Measurements from ENCODE around the gene UROC1.

UROC1 gene

DNA sequence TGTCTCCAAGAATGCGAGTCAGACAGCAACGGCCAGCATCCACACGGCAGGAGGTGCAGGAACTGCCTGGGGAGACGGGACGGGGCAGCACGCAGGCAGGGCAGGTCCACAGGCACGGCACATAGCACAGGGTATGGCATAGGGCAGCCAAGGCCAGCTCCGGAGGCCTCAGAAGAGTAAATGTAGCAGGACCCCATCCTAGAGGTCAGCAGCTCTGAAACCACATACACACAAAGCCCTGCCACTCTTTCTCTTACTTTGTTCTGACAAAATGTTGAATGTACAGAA is 68.7 kb downstream of the UROC1 start:
- Histone ChIP-seq H3K4me1 (ENCODE audit: insufficient read depth, insufficient read length) (no peaks in the 10 kb centered on the region), H3K36me3 (ENCODE audit: insufficient read depth, insufficient read length, low read length) (peaks cover 68% of the 10 kb centered on the region), H3K9ac (ENCODE audit: insufficient read length, low read depth) (no peak overlapping the region), H3K4me3 (ENCODE audit: insufficient read length, low read depth) (no peak overlapping the region), H3K9me3 (ENCODE audit: insufficient read depth, low read length) (no peaks in the 10 kb centered on the region), H3K27me3 (ENCODE audit: insufficient read depth, insufficient read length) (no peaks in the 10 kb centered on the region)
- no peak for DNase-seq (ENCODE audit: low read depth, low spot score)
- no peak for TF ChIP-seq YY1 (IDR thresholded peaks at IDR 0.05; ENCODE audit: insufficient read depth, insufficient read length)
- no peak for TF ChIP-seq ZNF274 (IDR thresholded peaks at IDR 0.05; ENCODE audit: low read depth, low read length)
- TF ChIP-seq SUZ12 (IDR thresholded peaks at IDR 0.05; ENCODE audit: extremely low read depth, insufficient read depth, insufficient read length), result no peak

DNA sequence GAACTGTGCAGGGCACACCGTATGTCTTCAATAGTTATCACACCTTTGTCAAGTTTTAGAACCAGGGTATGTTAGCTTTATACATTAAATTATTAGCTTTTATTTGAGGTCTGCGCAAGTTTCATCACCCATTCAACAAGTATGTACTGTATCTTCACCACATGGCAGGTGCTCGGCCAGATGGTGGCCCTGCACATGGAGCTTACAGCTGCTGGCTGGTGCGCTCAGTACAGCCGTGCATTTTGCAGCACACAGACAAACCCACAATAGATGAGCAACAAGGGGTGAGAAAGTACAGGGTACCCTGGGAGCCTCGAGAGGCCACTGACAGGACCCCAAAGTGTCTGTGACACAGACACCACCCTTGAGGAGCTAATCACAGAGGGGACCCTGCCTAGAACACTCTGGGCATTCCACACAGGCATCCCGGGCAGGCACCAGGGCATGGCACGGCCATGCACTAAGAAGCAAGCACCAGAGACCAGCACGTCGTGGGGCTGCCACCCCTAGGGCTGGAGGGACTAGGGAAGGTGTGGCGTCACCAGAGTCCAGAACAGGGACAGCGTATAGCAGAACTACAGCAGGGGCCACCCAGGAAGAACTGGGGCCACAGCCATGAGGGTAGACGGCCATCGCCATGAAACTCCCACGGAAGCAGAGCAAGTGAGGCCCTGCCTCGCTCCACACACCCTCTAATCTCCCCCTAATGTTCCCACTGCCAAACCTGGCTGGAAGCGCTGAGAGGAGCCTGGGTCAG is 69.3 kb downstream of the UROC1 start:
- Histone ChIP-seq H3K36me3 (ENCODE audit: insufficient read depth, insufficient read length, low read length) (peaks cover 63% of the 10 kb centered on the region), H3K27me3 (ENCODE audit: insufficient read depth, insufficient read length) (no peaks in the 10 kb centered on the region), H3K4me1 (ENCODE audit: insufficient read depth, insufficient read length) (no peaks in the 10 kb centered on the region), H3K9ac (ENCODE audit: insufficient read length, low read depth) (no peak overlapping the region), H3K9me3 (ENCODE audit: insufficient read depth, low read length) (no peaks in the 10 kb centered on the region), H3K4me3 (ENCODE audit: insufficient read length, low read depth) (no peak overlapping the region)
- no peak for DNase-seq (ENCODE audit: low read depth, low spot score)
- TF ChIP-seq SUZ12 (IDR thresholded peaks at IDR 0.05; ENCODE audit: extremely low read depth, insufficient read depth, insufficient read length), result no peak
- no peak for TF ChIP-seq ZNF274 (IDR thresholded peaks at IDR 0.05; ENCODE audit: low read depth, low read length)
- no peak for TF ChIP-seq YY1 (IDR thresholded peaks at IDR 0.05; ENCODE audit: insufficient read depth, insufficient read length)

- no peak overlapping the region for H3K9ac ChIP-seq (ENCODE audit: insufficient read length, low read depth)
- H3K4me1 ChIP-seq (ENCODE audit: insufficient read depth, insufficient read length), result peaks cover 5% of the 10 kb centered on the region
- H3K4me3 ChIP-seq (ENCODE audit: insufficient read length, low read depth), result no peak overlapping the region
- H3K27me3 ChIP-seq (ENCODE audit: insufficient read depth, insufficient read length), result no peaks in the 10 kb centered on the region
- DNase-seq (ENCODE audit: low read depth, low spot score), result no peak
- TF ChIP-seq SUZ12 (IDR thresholded peaks at IDR 0.05; ENCODE audit: extremely low read depth, insufficient read depth, insufficient read length) (no peak), YY1 (IDR thresholded peaks at IDR 0.05; ENCODE audit: insufficient read depth, insufficient read length) (no peak), ZNF274 (IDR thresholded peaks at IDR 0.05; ENCODE audit: low read depth, low read length) (no peak)
- peaks cover 57% of the 10 kb centered on the region for H3K36me3 ChIP-seq (ENCODE audit: insufficient read depth, insufficient read length, low read length)
- no peaks in the 10 kb centered on the region for H3K9me3 ChIP-seq (ENCODE audit: insufficient read depth, low read length)
Measured at GRCh38 chr3:126447456-126448106, 70.0 kb downstream of the UROC1 start.

- DNase-seq (ENCODE audit: low read depth, low spot score), result no peak
Measured at GRCh38 chr3:126446791-126447190, 70.8 kb downstream of the UROC1 start.

GRCh38 chr3:126446301-126446700 is 71.3 kb downstream of the UROC1 start:
- H3K36me3 ChIP-seq (ENCODE audit: insufficient read depth, insufficient read length, low read length), result peaks cover 48% of the 10 kb centered on the region
- H3K9me3 ChIP-seq (ENCODE audit: insufficient read depth, low read length), result no peaks in the 10 kb centered on the region
- H3K9ac ChIP-seq (ENCODE audit: insufficient read length, low read depth), result no peak overlapping the region
- peaks cover 10% of the 10 kb centered on the region for H3K4me1 ChIP-seq (ENCODE audit: insufficient read depth, insufficient read length)
- no peaks in the 10 kb centered on the region for H3K27me3 ChIP-seq (ENCODE audit: insufficient read depth, insufficient read length)
- TF ChIP-seq YY1 (IDR thresholded peaks at IDR 0.05; ENCODE audit: insufficient read depth, insufficient read length), result no peak
- TF ChIP-seq ZNF274 (IDR thresholded peaks at IDR 0.05; ENCODE audit: low read depth, low read length), result no peak
- no peak for TF ChIP-seq SUZ12 (IDR thresholded peaks at IDR 0.05; ENCODE audit: extremely low read depth, insufficient read depth, insufficient read length)
- H3K4me3 ChIP-seq (ENCODE audit: insufficient read length, low read depth), result no peak overlapping the region
- DNase-seq (ENCODE audit: low read depth, low spot score), result no peak

More at GRCh38 chr3:126446791-126447190, 70.8 kb downstream of the UROC1 start:
- H3K27me3 ChIP-seq (ENCODE audit: insufficient read depth, insufficient read length), result no peaks in the 10 kb centered on the region
- H3K9ac ChIP-seq (ENCODE audit: insufficient read length, low read depth), result no peak overlapping the region
- no peak for TF ChIP-seq ZNF274 (IDR thresholded peaks at IDR 0.05; ENCODE audit: low read depth, low read length)
- TF ChIP-seq YY1 (IDR thresholded peaks at IDR 0.05; ENCODE audit: insufficient read depth, insufficient read length), result no peak
- no peak for TF ChIP-seq SUZ12 (IDR thresholded peaks at IDR 0.05; ENCODE audit: extremely low read depth, insufficient read depth, insufficient read length)
- H3K9me3 ChIP-seq (ENCODE audit: insufficient read depth, low read length), result no peaks in the 10 kb centered on the region
- peaks cover 49% of the 10 kb centered on the region for H3K36me3 ChIP-seq (ENCODE audit: insufficient read depth, insufficient read length, low read length)
- H3K4me3 ChIP-seq (ENCODE audit: insufficient read length, low read depth), result no peak overlapping the region
- peaks cover 5% of the 10 kb centered on the region for H3K4me1 ChIP-seq (ENCODE audit: insufficient read depth, insufficient read length)

- Histone ChIP-seq H3K9me3 (ENCODE audit: insufficient read depth, low read length) (no peaks in the 10 kb centered on the region), H3K36me3 (ENCODE audit: insufficient read depth, insufficient read length, low read length) (peaks cover 41% of the 10 kb centered on the region), H3K4me3 (ENCODE audit: insufficient read length, low read depth) (no peak overlapping the region), H3K27me3 (ENCODE audit: insufficient read depth, insufficient read length) (no peaks in the 10 kb centered on the region), H3K4me1 (ENCODE audit: insufficient read depth, insufficient read length) (peaks cover 15% of the 10 kb centered on the region), H3K9ac (ENCODE audit: insufficient read length, low read depth) (no peak overlapping the region)
- TF ChIP-seq ZNF274 (IDR thresholded peaks at IDR 0.05; ENCODE audit: low read depth, low read length) (no peak), YY1 (IDR thresholded peaks at IDR 0.05; ENCODE audit: insufficient read depth, insufficient read length) (no peak), SUZ12 (IDR thresholded peaks at IDR 0.05; ENCODE audit: extremely low read depth, insufficient read depth, insufficient read length) (no peak)
- no peak for DNase-seq (ENCODE audit: low read depth, low spot score)
Measured at GRCh38 chr3:126445506-126445905, 72.1 kb downstream of the UROC1 start.

GRCh38 chr3:126442856-126443242 is 74.7 kb downstream of the UROC1 start:
- peaks cover 39% of the 10 kb centered on the region for H3K36me3 ChIP-seq (ENCODE audit: insufficient read depth, insufficient read length, low read length)
- H3K4me3 ChIP-seq (ENCODE audit: insufficient read length, low read depth), result no peak overlapping the region
- no peak for DNase-seq (ENCODE audit: low read depth, low spot score)
- H3K4me1 ChIP-seq (ENCODE audit: insufficient read depth, insufficient read length), result peaks cover 28% of the 10 kb centered on the region
- H3K9ac ChIP-seq (ENCODE audit: insufficient read length, low read depth), result no peak overlapping the region
- H3K27me3 ChIP-seq (ENCODE audit: insufficient read depth, insufficient read length), result no peaks in the 10 kb centered on the region
- no peaks in the 10 kb centered on the region for H3K9me3 ChIP-seq (ENCODE audit: insufficient read depth, low read length)
- no peak for TF ChIP-seq ZNF274 (IDR thresholded peaks at IDR 0.05; ENCODE audit: low read depth, low read length)

Measured in NT2/D1 (cell line).